Measurements from ENCODE around the gene PDE3B. TPM values are rescaled to one million over a fixed set of nuclear protein-coding genes. Genes with fewer than 3 reads are reported as not detected.
"Not testable (repeated sequence)": the region's sequence is repeated elsewhere in the genome, so short reads cannot be mapped to it uniquely, and the experiment has no call there.

PDE3B gene
- total RNA-seq, 6 experiments from 2014 or later: 14.9 to 47.1 (median 28.8) TPM

GRCh38 chr11:14742849-14743559 lies 99.4 kb downstream of the PDE3B start:
- no peaks in the 10 kb centered on the region for H3K27me3 ChIP-seq
- WGBS (ENCODE audit: insufficient coverage, low coverage, low lambda C conversion rate, missing lambda C conversion rate): no CpG with 5 or more reads among the region's 5 CpGs
- no peak overlapping the region for H3K27ac ChIP-seq
- H3K4me1 ChIP-seq: peaks cover 0 to 22% (median 4%) of the 10 kb centered on the region in 4 donors
- no peak for TF ChIP-seq POLR2A (IDR thresholded peaks at IDR 0.05)
- no peak for TF ChIP-seq CTCF (IDR thresholded peaks at IDR 0.05)
- no peaks in the 10 kb centered on the region for H3K36me3 ChIP-seq
- ATAC-seq (no peak), DNase-seq (no peak)
- H3K9me3 ChIP-seq: no peaks in the 10 kb centered on the region
- H3K4me3 ChIP-seq: no peak overlapping the region
- intact Hi-C loops (cut with DNase I): no loop called here

- H3K4me1 ChIP-seq: peaks cover 0 to 22% (median 4%) of the 10 kb centered on the region in 4 donors
- ATAC-seq; H3K36me3 ChIP-seq; DNase-seq; H3K9me3 ChIP-seq; H3K4me3 ChIP-seq; H3K27ac ChIP-seq; H3K27me3 ChIP-seq; intact Hi-C loops (cut with DNase I): not testable (repeated sequence)
- no CpG with 5 or more reads among the region's 6 CpGs for WGBS (ENCODE audit: insufficient coverage, low coverage, low lambda C conversion rate, missing lambda C conversion rate)
These were observed 100.1 kb downstream of the PDE3B start for GRCh38 chr11:14743667-14744066.

GRCh38 chr11:14746857-14747395 lies 103.3 kb downstream of the PDE3B start:
- TF ChIP-seq CTCF (IDR thresholded peaks at IDR 0.05) (no peak), POLR2A (IDR thresholded peaks at IDR 0.05) (no peak)
- intact Hi-C loops (cut with DNase I): no loop called here
- Histone ChIP-seq H3K9me3 (no peaks in the 10 kb centered on the region), H3K4me1 (peaks cover 0 to 3% (median 1%) of the 10 kb centered on the region in 4 donors), H3K36me3 (no peaks in the 10 kb centered on the region), H3K27me3 (no peaks in the 10 kb centered on the region), H3K27ac (no peak overlapping the region), H3K4me3 (no peak overlapping the region)
- ATAC-seq (no peak), DNase-seq (no peak)
- 91% methylated on average over 3 of the region's 3 CpGs for WGBS (ENCODE audit: insufficient coverage, low coverage, low lambda C conversion rate, missing lambda C conversion rate)

- Histone ChIP-seq H3K27ac (no peak overlapping the region), H3K27me3 (no peaks in the 10 kb centered on the region), H3K4me1 (no peaks in the 10 kb centered on the region), H3K9me3 (no peaks in the 10 kb centered on the region), H3K36me3 (no peaks in the 10 kb centered on the region), H3K4me3 (no peak overlapping the region)
- intact Hi-C loops (cut with DNase I): no loop called here
- no peak for TF ChIP-seq CTCF (IDR thresholded peaks at IDR 0.05)
- TF ChIP-seq POLR2A (IDR thresholded peaks at IDR 0.05): no peak
- DNase-seq (no peak), ATAC-seq (no peak)
- 67% methylated on average over 1 of the region's 1 CpG for WGBS (ENCODE audit: insufficient coverage, low coverage, low lambda C conversion rate, missing lambda C conversion rate)
These were observed 104.5 kb downstream of the PDE3B start for GRCh38 chr11:14748090-14748489.

GRCh38 chr11:14750911-14751310 lies 107.3 kb downstream of the PDE3B start:
- ATAC-seq (no peak), DNase-seq (no peak)
- Histone ChIP-seq H3K9me3 (no peaks in the 10 kb centered on the region), H3K36me3 (no peaks in the 10 kb centered on the region), H3K27me3 (no peaks in the 10 kb centered on the region), H3K4me3 (no peak overlapping the region), H3K4me1 (peaks cover 0 to 8% (median 3%) of the 10 kb centered on the region in 4 donors), H3K27ac (no peak overlapping the region)
- 43% methylated on average over 1 of the region's 1 CpG for WGBS (ENCODE audit: insufficient coverage, low coverage, low lambda C conversion rate, missing lambda C conversion rate)
- intact Hi-C loops (cut with DNase I): no loop called here
- TF ChIP-seq CTCF (IDR thresholded peaks at IDR 0.05) (no peak), POLR2A (IDR thresholded peaks at IDR 0.05) (no peak)
